VCaP (cell line): Measurements from ENCODE around the gene MATN1.

Experiments
- H3K27ac ChIP-seq: fragments of 450-650 bp; 2 replicates; pipeline ENCODE4 v1.5.1; 2017
- TF ChIP-seq, protein P1 (sequence below): fragments of 450-650 bp; conservative IDR thresholded peaks from 2 replicates; pipeline ENCODE4 v1.5.1; 2017; ENCODE audit warnings: mild to moderate bottlenecking, moderate library complexity

MATN1 gene

DNA sequence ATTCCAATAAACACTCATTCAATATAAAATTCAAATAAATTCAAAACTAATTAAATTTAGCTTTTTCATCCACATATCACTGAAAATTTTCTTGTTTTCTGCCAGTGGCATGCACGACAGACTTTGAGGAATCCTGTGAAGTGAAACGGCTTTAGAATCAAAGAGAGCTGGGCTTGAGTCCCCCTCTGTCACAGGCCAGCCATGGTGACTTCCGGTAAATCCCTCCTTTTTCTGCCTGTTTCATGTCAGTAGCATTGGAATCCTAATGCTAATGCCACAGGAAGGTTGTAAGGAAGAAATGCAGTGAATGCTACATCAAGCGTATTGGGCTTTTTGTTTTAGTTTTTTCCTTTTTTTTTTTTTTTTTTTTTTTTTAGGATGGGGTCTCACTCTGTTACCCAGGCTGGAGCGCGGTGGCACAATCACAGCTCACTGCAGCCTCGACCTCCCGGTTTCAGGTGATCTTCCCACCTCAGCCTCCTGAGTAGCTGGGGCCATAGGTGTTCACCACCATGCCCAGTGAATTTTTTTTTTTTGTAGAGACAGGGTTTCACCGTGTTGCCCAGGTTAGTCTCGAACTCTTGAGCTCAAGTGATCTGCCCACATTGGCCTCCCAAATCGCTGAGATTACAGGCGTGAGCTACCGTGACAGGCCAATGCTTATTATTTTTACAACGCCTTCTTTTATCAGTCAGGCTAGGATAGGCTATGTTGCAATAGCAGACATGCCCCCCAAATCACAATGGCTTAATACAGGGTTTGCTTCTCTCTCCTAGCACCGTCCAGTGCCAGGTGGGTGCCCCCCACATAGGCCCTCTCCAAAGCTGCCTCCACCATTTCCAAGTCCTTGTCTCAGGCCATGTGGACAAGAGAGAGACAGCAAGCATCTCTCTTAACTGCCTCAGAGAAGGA, 3.6 kb upstream of the MATN1 start:
- TF ChIP-seq, protein P1, sequence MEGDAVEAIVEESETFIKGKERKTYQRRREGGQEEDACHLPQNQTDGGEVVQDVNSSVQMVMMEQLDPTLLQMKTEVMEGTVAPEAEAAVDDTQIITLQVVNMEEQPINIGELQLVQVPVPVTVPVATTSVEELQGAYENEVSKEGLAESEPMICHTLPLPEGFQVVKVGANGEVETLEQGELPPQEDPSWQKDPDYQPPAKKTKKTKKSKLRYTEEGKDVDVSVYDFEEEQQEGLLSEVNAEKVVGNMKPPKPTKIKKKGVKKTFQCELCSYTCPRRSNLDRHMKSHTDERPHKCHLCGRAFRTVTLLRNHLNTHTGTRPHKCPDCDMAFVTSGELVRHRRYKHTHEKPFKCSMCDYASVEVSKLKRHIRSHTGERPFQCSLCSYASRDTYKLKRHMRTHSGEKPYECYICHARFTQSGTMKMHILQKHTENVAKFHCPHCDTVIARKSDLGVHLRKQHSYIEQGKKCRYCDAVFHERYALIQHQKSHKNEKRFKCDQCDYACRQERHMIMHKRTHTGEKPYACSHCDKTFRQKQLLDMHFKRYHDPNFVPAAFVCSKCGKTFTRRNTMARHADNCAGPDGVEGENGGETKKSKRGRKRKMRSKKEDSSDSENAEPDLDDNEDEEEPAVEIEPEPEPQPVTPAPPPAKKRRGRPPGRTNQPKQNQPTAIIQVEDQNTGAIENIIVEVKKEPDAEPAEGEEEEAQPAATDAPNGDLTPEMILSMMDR = no peak
- no peak overlapping the region for H3K27ac ChIP-seq

DNA sequence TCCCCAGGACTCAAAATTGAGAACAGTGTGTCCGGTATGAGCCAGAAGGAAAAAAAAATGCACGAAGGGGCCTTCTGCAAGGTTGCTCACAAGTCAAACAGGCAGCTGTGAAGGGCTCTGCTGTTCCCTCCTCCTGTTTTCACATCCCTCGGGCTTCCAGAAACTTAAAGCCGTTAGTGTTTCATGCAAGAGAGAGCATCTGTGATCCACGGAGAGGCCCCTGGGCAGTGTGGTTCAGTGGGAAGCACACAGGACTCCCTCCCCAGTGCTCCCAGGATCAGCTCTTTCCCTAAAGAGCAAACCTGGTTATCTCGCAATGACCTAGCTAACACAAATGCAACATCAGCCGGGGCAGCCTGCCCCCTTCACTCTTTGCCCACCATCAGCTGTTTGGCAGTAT, 2.9 kb upstream of the MATN1 start:
- H3K27ac ChIP-seq = no peak overlapping the region
- TF ChIP-seq, protein P1 = no peak

DNA sequence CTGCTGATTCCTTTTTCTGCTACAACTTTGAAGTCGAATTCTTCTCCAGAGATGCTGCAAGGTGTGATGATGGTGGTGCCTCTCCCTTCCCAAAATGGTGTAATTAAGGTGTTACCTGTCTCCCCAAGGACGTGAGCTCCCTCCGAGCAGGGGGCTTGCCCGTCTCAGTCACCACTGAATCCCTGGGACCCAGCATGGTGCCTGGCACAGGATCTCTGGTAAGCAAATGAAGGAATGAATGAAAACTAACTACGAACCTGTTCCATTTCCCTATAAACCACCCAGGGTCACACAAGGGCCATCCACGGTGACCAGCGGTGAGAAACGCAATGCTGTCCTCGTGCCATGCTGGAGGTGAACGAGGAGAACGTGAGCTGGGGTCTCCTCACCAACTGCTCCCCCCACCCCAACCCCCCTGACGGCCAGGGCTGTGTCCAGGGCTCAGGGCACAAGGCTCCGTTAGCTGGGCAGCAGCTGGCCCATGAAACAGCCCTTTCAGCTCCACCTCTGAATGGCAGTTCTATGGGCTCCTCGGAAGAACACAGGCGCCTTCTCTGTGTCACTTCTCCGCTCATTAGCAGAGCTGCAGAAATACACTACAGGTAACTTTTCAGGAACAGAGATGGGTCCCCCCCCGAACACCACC, 2.2 kb upstream of the MATN1 start:
- TF ChIP-seq, protein P1 = no peak

DNA sequence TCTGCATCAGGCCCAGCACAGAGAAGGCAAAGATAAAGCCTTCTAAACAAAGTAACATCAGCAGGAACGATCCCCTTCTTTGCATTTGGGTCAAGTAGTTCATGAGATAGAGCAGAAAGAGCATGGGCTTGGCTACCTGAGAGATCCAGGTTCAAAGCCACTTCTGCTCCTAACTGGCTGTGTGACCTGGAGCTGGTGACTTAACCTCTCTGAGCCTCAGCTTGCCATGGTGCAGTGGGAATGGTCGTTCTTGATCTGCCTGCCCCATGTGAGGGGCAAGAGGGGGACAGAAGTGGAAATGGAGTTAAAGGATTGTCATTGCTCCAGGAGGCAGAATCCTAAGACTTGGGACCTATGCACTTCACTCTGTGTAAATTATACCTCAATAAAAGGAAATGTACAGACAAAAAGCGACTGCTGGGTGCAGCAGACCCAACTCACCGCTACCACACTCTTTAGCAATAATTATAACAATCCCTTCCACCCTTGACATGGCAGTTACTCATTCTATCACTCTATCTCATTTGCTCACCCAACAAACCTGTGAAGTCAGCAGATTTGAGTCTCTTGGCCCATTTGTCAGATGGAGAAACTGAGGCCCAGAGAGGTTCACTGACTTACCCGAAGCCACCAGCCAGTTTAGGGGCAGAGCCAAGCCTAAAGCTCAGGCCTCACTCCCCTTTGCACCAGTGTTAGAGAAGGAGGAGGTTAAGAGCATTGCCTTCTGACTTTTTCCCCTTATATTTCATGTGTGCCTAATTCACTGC, 1.5 kb upstream of the MATN1 start:
- TF ChIP-seq, protein P1 = no peak
- no peak overlapping the region for H3K27ac ChIP-seq

More for the DNA sequence above, 2.2 kb upstream of the MATN1 start:
- no peak overlapping the region for H3K27ac ChIP-seq

DNA sequence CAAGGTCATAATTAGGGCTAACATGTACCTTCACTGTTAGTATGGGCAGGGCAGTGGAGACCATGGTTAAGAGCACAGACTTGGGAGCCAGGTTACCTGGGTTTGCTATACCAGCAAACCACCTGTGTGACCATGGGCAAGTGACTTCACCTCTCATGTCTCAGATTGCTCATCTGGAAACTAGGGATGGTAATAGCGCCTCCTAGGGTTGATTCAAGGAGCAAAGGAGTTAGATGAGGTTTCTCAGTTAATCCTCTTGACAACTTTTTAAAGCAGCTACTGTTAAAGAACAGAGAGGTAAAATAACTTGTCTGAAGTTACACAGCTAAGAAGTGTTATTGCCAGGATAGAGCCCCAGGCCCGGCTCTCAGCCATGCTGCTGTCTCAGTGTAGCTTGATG, 790 bp upstream of the MATN1 start:
- TF ChIP-seq, protein P1 = no peak
- no peak overlapping the region for H3K27ac ChIP-seq

DNA sequence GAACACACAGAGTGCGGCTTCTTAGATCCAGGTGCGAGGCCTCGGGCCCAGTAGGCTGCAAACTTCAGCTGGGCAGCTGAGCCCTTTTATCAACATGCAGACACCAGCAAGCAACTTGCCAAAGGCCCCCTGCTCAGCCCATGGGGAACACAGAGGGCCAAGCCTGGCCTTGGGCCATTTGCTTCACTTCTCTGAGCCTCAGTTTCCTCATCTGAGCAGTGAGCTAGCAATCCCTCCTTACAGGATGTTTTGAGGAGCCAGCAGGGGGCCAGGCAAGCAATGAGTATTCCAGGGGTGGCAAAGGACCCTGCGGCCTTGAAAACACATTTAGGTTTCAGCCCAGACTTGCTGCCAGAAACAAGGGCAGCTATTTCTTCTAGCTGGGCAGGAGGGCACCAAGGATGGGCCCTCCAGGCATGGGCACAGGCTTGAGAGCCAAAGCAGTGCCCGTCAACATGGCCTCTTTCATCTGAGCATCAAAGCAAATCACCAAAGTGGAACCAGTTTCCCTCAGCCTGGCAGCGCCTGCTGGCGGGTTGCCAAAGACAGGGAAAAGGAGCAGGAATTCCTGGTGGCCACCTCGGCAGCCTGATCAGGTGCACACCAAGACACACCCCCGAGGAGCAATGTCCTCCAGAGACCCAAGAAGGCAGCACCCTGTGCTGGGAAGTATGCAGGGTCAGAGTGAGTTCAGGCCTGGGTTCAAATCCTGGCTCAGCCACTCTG, 1.4 kb downstream of the MATN1 start:
- H3K27ac ChIP-seq = peak overlapping the region; percentile 44
- TF ChIP-seq, protein P1 = no peak
